NCI-H1930 (cell line): ENCODE measurements around the gene TSPYL1.

Experiments
- DNase-seq, 2 experiments: peaks; one replicate each; lab custom pipeline; 2025; lab: John Stamatoyannopoulos, UW

The TSPYL1 gene

DNA sequence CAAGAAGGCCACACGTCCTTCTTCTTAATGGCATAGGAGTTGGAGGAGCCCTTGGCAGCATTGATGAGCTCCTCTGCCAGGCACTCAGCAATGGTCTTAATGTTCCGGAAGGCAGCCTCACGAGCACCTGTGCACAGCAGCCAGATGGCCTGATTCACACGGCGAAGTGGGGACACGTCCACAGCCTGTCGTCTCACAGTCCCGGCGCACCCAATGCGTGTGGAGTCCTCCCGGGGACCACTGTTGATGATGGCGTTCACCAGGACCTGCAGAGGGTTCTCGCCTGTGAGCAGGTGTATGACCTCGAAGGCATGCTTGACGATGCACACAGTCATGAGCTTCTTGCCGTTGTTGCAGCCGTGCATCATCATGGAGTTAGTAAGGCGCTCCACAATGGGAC lies 21.2 kb downstream of the TSPYL1 start:
- no peak for DNase-seq

DNA sequence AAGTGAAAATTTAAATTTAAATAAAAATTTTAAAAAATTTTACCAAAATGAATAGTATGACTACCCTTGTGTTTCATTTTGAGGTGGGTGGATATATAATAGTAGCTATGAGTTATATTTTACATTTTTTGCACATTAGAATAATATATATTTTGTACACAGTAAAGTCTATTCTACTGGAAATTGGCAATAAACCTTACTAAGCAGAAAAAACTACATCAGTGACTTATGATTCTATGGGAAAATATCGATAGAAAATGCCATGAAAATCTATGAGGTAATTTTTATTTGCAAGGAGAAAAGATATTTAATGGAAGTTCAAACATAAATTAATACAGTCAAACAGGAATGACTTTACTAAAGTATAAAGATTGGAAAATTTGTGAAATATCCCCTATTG lies 23.0 kb downstream of the TSPYL1 start:
- no peak for DNase-seq

DNA sequence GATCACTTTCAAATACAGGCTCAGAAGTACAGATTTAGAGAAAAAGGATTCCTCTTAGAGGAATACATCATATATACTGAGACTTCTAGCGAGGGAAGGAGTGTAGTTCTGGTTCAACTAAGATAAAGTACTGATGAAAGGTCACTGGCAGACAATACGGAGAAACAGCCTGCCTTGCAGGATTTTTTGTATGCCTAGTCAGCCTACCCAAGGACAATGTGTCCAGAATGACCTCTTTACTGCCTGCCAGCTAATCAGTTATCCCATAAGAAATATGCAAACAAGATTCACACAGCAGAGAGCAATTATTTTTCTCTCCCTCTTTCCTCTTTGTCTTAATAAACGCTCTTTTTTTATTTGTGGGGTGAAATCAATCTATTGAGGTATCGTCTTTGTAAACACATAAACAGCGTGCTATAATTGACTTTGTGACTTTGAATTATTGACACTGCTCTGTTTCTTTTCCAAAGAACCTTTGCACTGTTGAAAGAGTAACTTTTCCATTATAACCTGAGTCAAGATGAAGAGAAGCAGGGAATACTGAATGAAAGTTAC lies 24.4 kb downstream of the TSPYL1 start:
- no peak for DNase-seq

DNA sequence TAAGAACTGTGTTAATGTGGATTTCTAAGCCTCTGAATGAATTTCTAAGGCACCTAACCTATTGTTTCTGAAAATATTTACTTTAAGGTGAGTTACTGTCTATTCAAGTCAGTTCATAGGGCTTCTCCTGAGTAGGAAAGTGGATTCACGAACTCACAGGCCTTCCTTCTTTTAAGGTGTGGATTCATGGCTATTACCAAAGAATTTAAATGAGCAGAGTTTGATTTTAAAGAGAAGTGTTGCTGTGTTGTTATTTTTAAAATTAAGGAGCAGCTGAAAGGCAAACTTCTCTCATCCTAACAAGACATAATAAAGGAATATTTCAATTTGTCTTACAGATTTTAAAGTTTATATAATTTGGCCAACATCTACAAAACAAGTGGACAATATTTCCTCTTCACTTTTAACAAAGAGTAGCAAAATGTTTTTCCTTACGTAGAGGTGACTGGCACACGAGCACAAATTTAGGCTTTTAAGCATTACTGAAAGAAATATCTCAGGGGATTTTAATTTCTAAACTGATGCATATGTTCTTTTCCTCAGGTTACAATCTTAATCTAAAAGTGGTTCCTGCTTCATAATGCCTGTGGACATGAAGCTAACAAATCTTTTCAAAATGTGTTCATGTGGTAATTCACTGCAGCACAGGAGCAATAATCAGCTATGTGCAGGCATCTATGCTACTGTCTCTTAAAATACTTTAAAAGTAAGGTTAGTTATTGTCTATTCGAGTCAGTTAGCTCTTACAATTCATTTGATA lies 25.3 kb downstream of the TSPYL1 start:
- DNase-seq, result no peak

DNA sequence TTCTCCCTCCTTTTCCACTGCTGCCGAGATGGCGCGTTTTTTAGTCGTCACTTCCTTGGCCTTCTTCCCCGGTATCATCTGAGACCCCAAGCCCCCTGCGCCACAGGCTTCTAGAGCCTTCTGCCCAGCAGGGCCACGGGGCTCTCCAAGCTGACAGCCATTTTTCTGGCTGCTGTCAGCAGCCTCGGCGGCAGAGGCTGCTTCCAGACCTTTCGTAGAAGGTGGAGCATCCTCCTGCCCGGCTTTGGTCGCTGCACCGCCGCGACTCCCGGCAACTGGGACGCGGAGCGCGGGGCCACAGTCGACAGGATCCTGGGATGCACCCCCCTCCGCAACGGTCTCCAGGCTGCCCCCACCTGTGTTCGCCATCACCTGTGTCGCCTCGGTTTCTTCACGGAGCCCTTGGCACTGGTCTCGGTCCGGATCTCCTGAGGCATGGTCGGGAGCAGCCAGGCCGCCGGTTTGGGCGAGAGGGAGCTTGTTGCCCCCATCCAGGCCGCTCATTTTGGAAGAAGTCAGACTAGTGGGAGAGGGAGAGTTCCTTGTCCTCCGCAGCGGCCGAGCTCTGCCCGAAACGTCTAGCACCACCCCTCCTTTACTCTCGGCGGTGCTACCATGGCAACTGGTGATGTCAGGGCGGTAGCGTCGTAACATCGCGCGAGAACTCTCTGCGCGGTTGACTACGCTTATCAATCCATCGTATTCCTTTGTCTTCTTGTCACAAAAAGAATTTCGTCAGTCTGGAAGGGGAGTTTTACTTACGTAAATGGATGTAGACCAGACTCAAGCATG lies 26.0 kb downstream of the TSPYL1 start, which contains the start of gene TSPYL4:
TSPYL4 (minus strand) TSS at position 571 of the 792 bp plus-strand sequence; CDS start at position 504, 67 bp downstream.
- peak; percentile 82 to 92 for DNase-seq

DNA sequence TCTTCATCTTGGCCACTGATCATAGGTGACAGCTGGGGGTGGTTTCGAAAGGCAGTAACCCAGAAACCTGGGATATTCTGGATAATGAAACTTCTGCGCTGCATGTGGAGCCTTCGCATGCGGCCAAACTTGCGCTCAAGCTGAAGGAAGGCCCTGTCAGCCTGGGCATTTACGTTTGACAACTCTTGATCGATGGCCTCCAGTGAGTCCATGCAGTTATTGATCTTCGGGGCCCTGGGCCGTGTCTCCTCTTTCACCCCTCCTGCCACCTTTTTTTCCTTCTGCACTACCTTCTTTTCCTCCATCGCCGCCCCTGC lies 26.6 kb downstream of the TSPYL1 start:
- no peak for DNase-seq

DNA sequence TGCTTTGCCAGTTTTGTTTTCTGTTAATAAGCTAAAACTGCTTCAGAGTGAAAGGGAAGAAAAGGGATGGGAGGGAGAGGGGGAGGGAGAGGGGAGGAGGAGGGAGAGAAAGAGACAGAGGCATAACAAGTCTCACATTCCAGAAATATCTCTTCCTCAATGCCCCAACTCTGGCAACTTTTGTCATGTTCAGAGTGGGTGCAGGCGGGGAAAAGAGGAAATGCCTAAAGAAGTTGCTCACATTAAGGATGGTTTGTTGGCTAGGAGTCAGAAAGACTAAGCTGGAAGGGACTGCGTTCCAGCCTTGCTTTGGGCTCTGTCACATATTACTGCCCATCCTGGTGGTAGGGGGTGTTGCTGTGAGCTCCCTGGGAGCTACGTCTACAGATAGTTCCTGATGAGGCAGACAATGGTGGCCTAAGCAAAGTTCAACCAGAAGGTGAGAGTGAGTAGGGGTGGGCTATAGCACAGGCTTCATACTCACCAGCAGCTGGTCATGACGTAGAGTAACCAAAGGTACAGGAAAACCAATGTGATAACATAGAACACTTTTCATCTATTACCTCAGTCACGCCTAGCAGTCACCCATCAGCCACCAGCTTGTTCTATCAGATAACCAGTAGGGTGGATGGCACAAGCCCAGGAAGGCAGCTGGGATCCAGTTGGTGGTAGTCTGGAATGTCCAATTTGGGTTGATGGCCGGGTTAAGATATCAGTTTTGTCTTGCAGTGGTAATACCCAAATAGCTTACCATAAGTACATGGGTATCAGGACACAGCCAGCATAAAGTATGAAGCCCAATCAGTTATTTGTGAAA lies 28.0 kb downstream of the TSPYL1 start:
- DNase-seq, result no peak

DNA sequence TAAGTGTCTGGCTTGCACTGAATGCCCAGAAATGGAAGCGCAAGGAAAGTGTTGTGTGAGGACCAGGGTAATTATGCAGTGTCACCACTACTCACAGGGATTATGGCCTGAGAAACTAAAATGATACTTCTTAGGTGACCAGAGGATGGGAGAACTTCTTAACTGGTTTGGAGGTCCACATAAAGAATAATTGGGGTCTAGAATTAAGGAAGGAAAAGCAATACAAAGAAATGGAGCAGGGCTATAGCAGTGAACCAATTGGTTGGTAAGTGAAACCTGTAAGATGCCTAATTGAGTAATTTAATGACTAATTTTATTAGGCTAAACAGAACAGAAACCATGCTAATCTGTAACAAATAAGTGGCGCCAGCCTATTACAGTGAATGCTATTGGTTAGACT lies 31.2 kb downstream of the TSPYL1 start:
- no peak for DNase-seq

DNA sequence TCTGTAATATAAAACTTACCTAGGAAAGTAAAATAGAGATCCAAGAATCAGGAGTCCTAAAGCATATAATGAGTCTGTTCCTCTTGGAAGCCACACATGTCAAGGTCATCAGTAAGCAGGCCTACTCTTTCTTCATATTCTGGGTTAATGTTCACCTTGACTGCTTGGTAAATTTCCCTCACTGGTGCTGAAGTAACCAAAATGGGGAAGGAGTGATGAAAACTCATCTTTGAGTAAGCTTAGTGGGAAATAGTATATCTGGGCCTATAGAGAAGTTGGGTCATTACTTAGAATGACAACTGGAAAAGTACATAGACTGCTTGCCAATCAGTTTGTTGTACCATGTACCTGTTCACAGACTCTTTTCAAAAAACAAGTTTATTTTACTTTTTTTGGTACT lies 32.4 kb downstream of the TSPYL1 start:
- no peak for DNase-seq

DNA sequence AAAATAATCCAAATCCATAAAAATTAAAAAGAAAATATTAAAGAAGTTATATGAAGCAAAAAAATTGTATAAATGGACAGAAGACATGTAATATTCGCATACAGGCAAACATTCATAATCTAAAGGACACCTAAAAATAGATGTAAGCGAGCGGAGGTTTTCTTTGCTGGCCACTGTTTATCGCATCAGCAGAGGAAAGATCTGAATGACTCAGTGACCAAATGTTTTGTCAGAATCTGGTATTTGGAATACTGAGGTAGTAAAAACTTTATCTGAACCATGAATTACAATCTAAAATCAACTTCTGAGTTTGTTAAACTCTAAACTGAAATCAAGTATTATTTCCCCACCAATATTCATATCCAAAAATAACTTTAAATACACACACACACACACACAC lies 33.6 kb downstream of the TSPYL1 start:
- no peak for DNase-seq

DNA sequence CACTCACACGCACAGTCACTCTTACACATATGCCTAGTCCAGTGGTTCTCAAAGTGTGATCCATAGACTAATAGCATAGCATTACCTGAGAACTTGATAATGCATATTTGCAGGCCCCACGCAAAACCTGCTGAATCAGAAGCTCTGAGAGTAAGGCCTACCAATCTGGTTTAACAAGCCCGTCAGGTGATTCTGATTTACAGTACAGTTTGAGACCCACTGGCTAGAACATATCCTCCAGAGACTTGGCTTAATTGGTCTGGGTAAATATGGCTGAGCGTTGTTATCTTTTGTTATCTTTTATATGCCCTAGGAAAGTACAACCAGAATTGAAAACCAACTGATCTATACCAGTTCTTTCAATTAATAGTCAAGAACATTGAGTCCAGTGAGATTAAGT lies 35.4 kb downstream of the TSPYL1 start:
- DNase-seq, result peak; percentile 18 to 28

DNA sequence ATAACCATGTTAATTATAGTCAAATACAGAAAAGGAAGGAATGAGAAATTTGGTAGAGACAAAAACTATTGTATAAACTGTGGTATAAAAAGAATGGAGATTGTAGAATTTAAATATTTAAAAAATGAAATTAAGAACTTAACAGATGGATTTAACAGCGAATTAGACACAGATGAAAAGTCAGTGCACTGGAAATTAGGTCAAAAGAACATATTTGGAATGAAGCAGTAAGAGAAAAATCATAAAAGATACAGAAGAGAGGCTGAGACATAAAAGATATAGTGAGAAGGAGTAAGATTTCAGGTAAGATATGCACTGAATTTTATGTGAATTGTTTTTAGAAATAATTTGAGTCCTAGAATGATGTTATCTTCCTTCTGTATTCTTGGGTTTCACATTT lies 39.9 kb downstream of the TSPYL1 start:
- no peak for DNase-seq

DNA sequence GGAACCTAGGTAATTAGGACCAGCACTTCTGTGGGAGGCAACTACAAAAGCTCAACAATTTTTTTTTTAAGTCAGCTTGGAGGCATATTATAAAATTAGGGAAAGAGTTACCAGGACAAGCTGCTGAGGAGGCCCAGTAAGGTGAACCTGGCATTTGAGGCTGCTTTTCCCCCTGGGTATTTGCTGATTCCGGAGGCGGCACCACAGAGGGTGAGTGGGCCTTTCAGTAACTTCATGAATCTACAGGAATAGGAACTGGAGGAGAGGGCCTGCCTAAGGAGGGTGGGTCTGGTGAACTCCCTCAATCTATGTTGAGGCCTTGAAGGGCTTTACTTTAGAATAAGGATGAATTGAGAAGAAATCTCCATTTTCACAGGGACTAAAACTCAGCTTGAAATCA lies 40.5 kb downstream of the TSPYL1 start:
- no peak for DNase-seq

DNA sequence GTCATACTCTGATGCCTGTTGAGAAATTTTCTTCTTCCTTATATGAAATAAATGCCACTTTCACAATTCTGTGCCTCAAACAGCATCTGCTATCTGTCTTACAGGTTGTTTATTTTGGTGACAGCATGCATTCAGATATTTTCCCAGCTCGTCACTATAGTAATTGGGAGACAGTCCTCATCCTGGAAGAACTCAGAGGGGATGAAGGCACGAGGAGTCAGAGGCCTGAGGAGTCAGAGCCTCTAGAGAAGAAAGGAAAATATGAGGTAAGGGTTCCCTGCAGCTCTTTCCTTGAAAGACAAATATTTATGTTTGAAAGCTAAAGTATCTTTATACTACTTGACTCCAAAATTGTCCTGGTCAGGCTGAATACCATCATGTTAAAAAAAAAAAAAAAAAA lies 41.6 kb downstream of the TSPYL1 start:
- no peak for DNase-seq

DNA sequence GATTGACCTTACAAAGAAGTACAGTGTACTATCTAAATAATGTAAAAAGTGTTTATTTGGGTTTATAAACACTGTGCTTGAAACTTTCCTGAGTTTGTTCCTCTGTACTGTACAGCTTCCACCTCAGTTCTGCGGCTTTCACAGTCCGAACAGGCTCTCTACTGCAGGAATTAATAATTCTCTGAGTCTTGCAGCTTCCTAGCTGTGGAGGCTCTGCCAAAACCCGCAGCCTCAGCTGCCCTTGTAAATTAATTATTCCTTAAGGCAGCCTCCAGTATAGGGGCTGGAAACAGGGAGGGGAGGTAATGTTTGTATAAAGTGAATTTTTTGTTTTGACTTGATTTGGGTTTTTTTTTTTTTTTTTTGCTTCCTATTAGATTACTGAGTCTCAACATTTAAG lies 45.0 kb downstream of the TSPYL1 start:
- no peak for DNase-seq

DNA sequence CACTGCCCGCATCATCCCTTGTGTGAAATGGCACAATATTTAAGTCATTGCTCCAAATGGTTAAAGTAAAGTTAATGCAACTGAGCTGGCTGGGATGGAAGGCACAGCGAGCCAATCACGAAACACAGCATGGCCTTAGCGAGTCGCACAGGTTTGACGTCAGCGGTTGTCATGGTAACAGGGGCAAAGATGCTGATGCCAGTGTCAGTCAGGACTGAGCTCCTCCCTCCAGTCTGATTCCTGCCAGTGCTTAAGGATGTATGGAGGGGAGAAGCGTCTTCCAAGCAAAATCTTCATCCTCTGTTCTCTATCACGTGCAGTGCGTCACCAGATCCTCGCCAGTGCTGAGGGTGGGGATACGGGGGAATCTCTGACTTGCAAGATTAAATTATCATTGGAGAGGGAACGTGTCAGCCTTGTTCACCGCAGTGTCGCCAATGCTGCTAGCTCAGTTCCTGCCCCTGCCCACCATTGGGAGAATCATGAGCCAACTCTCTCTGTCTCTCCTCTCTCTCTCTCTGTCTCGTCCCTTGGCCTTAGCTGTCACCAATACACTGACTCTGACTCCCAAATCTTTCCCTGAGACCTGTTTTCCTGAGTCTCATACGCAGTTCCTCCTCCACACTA lies 50.3 kb downstream of the TSPYL1 start:
- no peak for DNase-seq
